ENCODE results near the gene CD300LF.

GRCh38 chr17:74750039-74750326 lies 37.3 kb upstream of the CD300LF start:
- TF ChIP-seq POLR2A (IDR thresholded peaks at IDR 0.05): no peak
- TF ChIP-seq, protein P1, sequence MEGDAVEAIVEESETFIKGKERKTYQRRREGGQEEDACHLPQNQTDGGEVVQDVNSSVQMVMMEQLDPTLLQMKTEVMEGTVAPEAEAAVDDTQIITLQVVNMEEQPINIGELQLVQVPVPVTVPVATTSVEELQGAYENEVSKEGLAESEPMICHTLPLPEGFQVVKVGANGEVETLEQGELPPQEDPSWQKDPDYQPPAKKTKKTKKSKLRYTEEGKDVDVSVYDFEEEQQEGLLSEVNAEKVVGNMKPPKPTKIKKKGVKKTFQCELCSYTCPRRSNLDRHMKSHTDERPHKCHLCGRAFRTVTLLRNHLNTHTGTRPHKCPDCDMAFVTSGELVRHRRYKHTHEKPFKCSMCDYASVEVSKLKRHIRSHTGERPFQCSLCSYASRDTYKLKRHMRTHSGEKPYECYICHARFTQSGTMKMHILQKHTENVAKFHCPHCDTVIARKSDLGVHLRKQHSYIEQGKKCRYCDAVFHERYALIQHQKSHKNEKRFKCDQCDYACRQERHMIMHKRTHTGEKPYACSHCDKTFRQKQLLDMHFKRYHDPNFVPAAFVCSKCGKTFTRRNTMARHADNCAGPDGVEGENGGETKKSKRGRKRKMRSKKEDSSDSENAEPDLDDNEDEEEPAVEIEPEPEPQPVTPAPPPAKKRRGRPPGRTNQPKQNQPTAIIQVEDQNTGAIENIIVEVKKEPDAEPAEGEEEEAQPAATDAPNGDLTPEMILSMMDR (IDR thresholded peaks at IDR 0.05): no peak

All from uterus (tissue), 2 donors.